ENCODE results near the gene TMSB10.
A peak's percentile ranks its signal among the peaks of the same experiment; 100 is the strongest.
"Not testable (repeated sequence)": the region's sequence is repeated elsewhere in the genome, so short reads cannot be mapped to it uniquely, and the experiment has no call there.

TMSB10 gene

DNA sequence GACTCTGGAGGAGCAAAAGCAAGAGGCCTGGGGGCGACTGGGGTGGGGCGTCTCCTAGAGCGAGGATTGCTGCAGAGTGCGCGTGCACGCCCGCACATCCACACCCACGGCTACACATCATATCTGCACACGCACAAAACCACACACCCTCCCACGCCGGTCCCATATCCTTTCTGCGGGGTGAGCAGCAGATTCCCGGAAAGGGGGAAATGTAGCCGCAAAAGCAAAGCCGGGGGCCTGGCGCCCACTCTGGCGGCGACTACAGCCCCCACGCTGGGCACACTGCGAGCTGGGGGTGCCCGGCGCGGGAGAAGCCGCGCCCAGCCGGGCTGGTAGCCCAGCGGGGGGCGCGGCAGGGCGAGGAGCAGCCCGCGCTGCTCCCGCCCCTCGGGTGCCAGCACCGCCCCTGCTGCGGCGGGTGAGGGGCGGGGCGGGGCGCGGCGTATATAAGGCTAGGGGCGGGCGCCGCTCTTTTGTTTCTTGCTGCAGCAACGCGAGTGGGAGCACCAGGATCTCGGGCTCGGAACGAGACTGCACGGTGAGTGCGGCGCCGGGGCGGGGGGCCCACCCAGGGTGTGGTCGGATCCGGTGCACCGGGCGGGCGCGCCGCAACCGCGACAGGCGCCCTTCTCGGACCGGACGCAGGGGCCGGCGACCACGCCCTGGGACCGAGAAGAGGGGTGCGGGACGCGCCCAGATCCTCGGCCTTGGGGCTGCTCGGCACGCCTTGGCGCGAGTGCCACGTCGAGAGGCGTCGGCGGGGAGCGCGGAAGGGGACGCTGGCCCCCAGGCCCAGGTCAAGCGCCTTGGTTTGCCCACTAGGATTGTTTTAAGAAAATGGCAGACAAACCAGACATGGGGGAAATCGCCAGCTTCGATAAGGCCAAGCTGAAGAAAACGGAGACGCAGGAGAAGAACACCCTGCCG, at the start of gene TMSB10:
TMSB10 (plus strand) TSS at position 476 of the 927 bp plus-strand sequence.
- DNase-seq (ENCODE audit: low spot score) = peak; percentile 84

DNA sequence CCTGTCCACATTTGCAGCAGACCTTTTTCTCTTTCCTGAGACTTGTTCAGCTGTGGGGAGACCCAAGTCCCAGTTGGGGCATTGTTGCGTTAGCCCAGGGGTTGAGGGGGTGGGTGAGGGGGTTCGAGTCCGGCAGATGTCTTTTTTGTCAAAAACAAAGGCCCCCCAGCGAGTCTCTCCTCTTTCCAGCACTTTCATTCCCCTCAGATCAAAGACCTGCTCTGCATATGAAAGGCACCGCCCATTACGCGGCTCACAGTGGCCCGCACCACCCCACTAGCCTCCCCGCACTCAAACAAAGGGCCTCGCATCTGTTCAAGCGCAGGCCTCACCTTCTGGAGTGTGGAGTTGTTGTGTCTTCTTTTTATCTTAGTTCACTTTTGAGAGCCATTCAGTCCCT, 49.7 kb upstream of the TMSB10 start:
- DNase-seq (ENCODE audit: low spot score) = no peak

DNA sequence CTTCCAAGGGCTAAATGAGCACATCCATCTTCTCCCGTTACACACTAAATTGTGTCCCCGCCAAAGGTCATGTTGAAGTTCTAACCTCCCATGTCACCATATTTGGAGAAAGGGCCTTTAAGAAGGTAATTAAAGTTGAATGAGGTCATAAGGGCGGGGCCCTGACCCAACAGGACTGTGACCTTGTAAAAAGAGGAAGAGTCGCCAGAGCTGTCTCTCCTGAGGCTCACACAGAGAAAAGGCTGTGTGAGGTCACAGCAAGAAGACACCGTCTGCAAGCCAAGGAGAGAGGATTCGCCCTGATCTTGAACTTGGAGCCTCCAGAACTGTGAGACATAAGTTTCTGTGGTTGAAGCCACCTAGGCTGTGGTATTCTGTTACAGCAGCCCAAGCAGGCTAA, 48.7 kb upstream of the TMSB10 start:
- DNase-seq (ENCODE audit: low spot score) = no peak

DNA sequence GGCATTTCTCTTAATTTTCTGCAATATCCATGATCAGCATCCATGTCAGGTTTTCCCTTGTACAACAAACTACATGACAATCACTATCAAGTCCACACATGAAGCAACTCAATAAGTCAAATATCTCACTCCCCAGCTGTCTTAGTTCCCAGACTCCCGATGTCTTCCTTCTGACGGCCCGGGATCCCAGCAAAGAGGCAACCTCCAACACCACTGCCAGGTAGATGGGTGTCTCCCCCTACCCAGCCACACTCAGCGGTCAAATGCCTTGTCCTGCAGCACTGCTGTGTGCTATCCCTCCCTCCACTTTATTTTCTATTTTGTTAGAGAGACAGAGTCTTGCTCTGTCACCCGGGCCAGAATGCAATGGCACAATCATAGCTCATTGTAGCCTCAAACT, 47.9 kb upstream of the TMSB10 start:
- no peak for DNase-seq (ENCODE audit: low spot score)

DNA sequence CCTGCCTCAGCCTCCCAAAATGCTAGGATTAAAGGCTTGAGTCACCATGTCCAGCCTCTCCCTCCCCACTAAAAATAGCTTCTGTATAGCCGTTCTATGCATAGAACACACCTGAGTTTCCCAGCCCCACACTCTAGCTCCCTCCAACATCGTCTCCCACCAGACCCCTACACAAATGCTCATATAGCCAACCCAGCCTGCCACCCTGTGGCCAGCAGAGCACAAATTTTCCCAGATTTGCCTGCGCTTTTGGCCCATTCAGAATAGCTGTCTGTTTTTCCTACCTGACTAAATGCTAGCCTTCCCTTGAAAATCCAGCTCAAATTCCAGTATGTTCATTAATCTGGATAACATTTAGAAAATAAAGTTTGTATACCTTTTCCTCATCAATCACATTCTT, 47.3 kb upstream of the TMSB10 start:
- DNase-seq (ENCODE audit: low spot score) = no peak

DNA sequence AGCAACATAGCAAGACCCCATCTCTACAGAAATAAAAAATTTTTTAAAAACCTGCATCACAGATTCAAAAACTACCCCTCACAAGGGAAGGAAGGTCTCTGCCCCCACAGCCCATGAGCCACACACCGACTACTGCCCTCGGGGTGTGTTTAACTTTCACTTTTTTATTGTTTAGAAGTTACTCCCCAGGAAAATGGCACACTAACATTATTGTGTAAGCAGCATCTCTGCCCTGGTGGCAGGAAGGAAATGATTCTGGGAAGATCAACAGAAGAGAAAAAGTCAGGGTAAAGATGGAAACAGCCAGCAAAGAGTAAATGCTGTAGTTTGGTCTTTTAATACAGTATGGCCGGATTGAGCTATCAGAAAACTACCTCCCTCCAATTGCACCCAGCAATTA, 46.5 kb upstream of the TMSB10 start:
- DNase-seq (ENCODE audit: low spot score) = no peak

DNA sequence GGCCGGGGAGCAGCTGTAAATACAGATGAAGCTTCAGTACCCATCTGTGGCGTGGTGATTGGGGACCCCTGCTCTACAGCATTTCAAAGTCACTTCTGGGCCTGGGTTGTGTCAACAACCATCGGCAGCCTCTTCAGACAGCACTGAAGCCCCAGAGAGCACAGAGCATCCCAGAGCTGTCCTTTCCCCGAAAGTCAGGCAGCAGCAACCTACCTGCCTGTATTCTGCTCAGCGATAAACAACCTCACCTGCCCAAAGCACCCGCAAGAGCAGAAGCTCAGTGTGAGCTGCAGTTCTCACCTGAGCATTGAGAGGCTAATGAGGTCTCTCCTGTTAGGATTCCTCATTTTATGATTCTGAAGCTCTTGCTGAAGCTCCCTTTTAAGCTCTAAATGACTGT, 43.9 kb upstream of the TMSB10 start:
- DNase-seq (ENCODE audit: low spot score) = no peak

DNA sequence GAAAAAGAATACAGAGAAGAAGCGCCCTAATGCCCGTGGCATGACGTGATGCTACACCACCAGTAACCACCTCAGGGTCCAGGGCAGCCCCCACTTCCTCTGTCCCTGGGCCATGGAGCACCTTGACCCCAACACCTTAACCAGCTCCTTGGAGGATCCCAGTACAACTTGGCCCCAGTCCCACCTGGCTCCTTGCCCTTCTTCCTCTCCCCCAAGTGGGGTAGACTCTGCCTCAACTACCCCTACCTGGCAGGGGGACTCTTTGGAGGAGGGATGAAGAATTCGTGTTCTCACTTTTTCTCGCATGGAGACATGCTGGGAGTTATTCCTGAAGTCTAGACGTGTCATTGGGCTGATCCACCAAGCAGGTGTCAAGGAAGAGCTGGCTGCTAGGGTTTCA, 43.5 kb upstream of the TMSB10 start:
- DNase-seq (ENCODE audit: low spot score) = no peak

DNA sequence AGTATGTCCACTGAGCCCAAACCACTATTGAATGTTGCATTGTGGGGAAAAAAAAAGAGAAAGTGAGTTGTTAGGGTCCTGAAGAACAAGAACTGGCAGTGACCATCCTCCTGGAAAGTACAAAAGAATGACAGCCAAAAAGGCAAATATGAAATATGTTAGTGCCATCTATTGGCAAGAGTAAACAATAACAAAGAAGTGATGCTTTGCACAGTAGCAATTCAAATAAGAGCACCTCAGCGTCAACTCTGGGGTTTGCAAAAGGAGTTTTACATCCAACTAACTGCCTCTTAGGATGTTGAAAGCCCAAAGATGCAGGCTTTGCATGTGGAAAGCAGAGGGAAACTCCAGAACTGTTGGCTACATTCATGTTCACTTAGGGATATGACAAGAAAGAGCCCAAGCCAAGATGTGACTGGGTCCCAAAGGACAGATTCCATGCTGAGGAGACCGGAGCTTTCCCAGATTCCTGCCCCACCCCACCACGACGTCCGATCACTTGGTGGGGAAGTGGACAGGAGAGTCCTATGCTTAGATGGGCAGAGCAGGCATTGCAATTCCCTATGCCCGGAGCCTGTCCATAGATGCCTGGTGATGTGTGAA, 40.2 kb upstream of the TMSB10 start:
- no peak for DNase-seq (ENCODE audit: low spot score)

DNA sequence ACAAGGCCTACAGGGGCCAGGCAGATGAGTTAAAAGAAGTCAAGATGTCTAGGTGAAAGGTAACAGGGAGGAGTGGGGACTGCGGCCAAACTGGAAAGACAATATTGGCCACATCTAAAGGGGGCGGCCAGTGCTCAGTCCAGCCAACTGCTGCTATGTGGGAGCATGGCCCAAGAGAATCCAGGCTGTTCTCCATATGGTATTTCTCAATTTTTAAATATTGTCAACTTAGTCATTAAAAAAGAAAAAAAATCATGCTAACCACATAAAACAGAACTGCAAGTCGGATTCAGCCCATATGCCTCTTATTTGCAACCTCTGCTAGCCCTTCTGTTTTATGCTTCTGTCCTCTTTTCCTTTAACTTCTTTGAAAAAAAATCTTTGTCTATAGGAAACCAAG, 39.3 kb upstream of the TMSB10 start:
- no peak for DNase-seq (ENCODE audit: low spot score)

DNA sequence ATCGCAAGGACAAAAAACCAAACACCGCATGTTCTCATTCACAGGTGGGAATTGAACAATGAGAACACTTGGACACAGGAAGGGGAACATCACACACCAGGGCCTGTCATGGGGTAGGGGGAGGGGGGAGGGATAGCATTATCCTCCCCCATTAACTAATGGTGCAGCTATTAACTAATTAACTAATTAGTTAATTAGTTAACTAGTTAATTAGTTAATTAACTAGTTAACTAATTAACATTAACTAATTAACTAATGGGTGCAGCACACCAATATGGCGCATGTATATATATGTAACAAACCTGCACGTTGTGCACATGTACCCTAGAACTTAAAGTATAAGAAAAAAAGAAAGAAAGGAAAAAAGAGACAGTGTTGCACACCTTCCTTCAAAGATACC, 37.1 kb upstream of the TMSB10 start:
- not testable (repeated sequence) for DNase-seq (ENCODE audit: low spot score)

DNA sequence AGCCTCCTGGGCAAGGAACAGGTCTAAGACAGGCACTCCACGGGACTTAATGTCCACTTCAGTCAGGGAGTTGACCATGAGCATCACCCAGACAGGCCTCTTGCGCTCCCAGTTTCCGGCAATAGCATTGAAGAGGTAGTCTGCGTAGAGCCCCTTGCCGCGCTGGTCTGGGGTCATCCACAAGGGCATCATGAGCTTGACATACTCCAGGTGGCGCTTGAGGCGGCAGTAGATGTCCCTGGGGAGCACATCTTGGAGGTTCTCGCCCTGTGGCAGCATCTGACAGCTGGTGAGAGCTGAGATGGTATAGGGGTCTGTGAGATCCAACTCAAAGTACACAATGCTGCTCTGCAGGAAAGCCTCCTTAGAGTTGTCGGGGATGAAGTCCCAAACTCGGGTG, 35.1 kb upstream of the TMSB10 start:
- no peak for DNase-seq (ENCODE audit: low spot score)

DNA sequence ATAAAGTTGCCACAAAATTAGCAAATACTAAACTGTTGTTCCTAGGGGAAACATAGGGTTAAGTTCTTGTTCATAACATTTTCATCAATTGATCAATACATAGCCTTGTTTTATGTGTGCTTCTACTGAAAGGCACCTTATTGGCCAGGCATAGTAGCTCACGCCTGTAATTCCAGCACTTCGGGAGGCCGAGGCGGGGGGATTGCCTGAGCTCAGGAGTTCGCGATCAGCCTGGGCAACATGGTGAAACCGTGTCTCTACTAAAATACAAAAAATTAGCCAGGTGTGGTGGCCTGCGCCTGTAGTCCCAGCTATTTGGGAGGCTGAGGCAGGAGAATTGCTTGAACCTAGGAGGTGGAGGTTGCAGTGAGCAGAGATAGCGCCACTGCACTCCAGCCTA, 32.8 kb upstream of the TMSB10 start:
- DNase-seq (ENCODE audit: low spot score) = not testable (repeated sequence)

DNA sequence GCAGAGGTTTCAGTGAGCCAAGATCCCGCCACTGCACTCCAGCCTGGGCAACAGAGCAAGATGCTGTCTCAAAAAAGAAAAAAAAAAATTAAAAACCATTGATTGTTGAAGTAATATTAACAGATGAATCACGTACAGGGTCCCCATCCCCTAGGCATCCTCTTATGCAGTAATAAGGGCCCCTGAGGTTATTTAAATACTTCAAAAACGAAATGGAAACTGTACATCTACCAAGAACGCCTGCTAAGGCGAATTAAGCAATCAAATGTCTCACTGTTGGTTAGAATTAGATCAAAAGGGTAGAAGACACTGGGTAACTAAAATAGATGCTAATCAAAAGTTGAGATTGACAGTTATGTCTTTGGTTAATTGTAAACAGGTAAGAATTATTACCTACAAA, 32.1 kb upstream of the TMSB10 start:
- no peak for DNase-seq (ENCODE audit: low spot score)

DNA sequence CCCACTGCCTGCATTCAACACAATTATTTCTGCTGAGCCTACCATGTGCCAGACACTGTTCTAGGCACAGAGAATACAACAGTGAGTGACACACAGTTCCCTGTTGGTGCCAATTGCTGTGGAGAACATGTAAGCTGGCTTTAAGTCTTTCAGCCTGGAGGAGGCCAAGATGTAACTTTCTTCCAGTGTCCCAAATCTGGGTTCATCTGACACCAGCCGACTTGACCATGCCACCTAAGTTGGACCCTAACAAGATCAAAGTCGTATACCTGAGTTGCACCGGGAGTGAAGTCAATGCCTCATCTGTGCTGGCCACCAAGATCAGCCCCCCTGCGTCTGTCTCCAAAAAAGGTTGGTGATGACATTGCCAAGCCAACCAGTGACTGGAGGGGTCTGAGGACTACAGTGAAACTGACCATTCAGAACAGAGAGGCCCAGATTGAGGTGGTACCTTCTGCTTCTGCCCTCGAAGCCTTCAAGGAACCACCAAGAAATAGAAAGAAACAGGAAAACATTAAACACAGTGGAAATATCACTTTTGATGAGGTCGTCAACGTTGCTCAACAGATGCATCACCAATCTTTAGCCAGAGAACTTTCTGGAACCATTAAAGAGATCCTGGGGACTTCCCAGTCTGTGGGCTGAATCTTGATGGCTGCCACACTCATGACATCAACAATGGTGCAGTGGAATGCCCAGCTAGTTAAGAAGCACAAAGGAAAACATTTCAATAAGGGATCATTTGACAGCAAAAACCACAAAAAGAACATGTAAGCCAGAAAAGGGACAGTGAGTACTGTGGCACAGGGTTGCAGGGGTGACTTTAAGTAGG, 30.9 kb upstream of the TMSB10 start:
- DNase-seq (ENCODE audit: low spot score) = no peak

DNA sequence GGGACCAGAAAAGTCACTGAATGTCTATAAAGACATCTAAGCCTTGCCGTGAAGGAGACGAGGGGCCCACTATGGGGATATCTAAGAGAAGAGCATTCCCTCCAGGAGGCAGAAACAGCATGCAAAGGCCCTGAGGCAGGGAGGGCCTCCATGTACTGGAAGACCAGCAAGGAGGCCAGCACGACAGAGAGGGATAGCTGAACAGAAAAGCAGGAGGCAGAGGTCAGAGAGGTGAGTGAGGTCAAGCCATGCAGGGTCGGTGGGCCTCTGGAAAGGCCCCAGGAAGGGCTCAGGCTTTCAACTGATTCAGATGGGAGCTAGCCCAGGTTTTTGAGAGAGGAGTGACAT, 30.3 kb upstream of the TMSB10 start:
- no peak for DNase-seq (ENCODE audit: low spot score)

DNA sequence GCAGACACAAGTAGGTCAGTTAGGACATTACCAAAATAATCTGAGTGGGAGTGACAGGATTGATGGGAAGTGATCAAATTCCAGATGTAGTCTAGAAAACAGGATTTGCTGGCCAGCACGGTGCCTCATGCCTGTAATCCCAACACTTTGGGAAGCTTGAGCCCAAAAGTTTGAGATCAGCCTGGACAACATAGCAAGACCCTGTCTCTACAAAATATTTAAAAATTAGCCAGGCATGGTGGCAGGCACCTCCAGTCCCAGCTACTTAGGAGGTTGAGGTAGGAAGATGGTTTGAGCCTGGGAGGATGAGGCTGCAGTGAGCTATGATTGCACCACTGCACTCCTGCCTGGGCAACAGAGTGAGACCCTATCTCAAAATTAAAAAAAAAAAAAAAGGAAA, 29.8 kb upstream of the TMSB10 start:
- not testable (repeated sequence) for DNase-seq (ENCODE audit: low spot score)

DNA sequence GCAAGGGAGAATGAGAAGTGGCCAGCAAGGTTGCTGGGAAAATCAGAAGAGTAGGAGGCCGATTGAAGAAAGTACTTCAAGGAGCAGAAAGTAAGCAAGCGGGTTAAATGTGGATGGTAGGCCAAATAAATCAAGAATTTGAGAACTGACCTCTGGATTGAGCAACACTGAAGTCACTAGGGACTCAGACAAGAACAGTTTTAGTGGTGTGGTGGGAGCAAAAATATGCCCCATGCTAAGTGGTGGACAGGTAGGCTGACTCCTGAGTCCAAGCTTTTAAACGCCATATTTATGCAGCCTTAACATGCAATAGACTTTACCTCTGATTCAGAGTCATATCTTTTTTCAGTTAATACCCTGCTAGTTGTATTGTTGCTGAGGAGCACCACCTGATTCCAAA, 29.1 kb upstream of the TMSB10 start:
- DNase-seq (ENCODE audit: low spot score) = no peak

DNA sequence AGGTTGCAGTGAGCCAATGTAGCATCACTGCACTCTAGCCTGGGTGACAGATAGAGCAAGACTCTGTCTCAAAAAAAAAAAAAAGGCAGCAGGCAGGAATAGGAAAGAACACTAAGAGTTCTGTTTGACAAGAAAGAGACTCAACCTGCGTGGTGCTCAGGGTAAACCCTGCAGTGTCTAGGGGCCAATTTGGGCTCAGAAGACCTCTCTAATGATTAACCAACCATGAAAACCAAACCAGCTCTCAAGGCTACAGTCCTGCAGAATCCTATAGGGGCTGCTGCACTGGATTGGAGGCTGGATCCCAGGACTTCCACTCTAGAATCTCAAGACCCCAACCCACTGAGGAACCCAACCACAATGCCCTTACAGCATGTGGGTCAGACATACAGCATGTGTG, 27.0 kb upstream of the TMSB10 start:
- no peak for DNase-seq (ENCODE audit: low spot score)

DNA sequence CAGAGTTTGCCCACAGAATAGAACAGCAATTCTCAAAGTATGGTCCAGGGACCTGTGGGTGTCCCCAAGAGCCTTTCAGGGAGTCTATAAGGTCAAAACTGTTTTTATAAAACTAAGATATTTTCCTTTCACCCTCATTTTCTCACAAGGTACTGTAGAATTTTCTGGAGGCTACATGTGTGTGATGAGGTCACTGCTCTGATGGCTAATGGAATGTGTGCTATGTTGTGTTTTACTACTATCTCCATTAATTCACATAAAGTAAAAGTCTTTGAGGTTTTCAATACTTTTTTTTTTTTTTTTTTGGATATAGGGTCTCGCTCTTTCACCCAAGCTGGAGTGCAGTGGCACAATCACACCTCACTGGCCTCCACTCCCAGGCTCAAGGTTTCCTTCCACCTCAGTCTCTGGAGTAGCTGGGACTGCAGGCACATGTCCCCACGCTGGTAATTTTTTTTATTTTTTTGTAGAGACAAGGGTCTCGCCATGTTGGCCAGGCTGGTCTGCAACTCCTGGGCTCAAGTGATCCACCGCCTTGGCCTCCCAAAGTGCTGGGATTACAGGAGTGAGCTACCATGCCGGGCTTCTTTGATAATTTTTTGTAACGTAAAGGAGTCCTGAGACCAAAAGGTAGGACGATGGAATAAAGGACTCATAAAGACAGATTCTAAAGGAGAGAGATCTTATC, 26.4 kb upstream of the TMSB10 start:
- DNase-seq (ENCODE audit: low spot score) = no peak

DNA sequence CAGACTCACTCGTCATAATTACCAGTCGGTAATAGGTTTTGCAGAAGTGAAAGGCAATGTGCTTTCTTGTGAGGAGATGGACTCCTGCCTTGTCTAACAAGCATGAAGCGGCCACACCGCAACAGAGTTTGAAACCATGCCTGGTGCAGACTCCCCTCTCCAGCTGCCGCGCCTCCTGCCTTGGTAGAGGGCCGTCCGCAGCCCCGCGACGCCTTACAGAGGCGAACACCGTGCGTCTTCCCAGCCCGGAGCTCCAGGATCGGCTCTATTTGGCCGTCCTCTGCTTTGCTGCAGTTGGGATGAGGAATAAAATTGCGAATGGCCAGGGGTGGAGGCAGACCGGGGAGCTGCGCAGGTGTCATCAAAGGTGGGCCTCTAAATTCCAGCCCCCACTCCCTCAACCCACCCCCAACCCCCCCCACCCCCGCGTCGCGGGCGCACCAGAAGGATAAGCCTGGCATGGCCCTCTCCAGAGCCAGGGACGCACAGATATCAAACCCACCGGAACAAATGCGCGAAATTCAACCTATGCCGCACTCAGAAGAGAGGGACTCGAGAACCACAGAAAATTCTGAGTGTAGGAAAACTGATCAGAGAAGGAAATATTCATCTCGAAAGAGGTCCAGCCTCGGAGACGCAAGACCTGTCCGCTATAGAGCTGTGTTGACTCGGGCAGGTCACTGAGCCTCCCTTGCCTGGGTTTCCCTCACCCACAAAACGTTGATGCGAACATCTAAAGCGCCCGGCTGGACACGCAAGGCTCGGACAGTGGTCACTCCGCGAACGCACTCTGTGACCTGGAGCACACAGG, 25.7 kb upstream of the TMSB10 start:
- no peak for DNase-seq (ENCODE audit: low spot score)

DNA sequence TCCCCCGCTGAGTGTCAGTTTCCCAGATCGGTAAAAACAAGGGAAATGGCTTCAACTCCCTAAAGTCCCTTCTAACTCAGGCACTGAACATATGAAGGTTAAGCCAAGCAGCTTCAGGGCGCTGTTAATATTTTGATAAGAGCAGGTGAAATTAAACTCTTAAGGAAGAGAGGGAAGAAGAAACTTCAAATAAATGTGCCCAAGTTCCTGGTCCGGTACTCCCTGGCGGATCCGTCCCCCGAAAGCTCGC, 25.1 kb upstream of the TMSB10 start:
- no peak for DNase-seq (ENCODE audit: low spot score)

Data from putamen (tissue), 1 donor.